Epithelial cell of esophagus (primary cell): ENCODE results near the gene DEXI.
"Not testable (repeated sequence)": the region's sequence is repeated elsewhere in the genome, so short reads cannot be mapped to it uniquely, and the experiment has no call there.

Source experiments
- DNase-seq: peaks from one replicate; pipeline ENCODE4 v3.0.0; 2010; ENCODE audit warnings: low read depth
- H3K4me3 ChIP-seq: 2 replicates; pipeline ENCODE4 v1.5.1; 2011; ENCODE audit warnings: mild to moderate bottlenecking, low read length, control low read depth
- CTCF ChIP-seq: IDR thresholded peaks from 2 replicates; pipeline ENCODE4 v1.5.1; 2011; ENCODE audit warnings: low read depth, mild to moderate bottlenecking, low read length, control low read depth, inconsistent platforms; ENCODE audit not compliant: insufficient read depth; ENCODE audit errors: missing control alignments

The DEXI gene

GRCh38 chr16:10933865-10934264 is 8.4 kb downstream of the DEXI start:
- TF ChIP-seq CTCF = no peak
- H3K4me3 ChIP-seq = no peak overlapping the region
- DNase-seq = no peak

- DNase-seq = no peak
- no peak for TF ChIP-seq CTCF
- H3K4me3 ChIP-seq = no peak overlapping the region
These were observed 9.1 kb downstream of the DEXI start for GRCh38 chr16:10932959-10933710.

GRCh38 chr16:10931977-10932632 is 10.2 kb downstream of the DEXI start:
- no peak for TF ChIP-seq CTCF
- H3K4me3 ChIP-seq = no peak overlapping the region
- DNase-seq = no peak

GRCh38 chr16:10931134-10931533 is 11.1 kb downstream of the DEXI start:
- no peak for TF ChIP-seq CTCF
- no peak for DNase-seq
- no peak overlapping the region for H3K4me3 ChIP-seq

- no peak overlapping the region for H3K4me3 ChIP-seq
- no peak for DNase-seq
- no peak for TF ChIP-seq CTCF
These were observed 11.5 kb downstream of the DEXI start for GRCh38 chr16:10930755-10931093.

GRCh38 chr16:10929853-10930754 is 12.2 kb downstream of the DEXI start:
- no peak overlapping the region for H3K4me3 ChIP-seq
- no peak for DNase-seq

GRCh38 chr16:10929097-10929496 is 13.2 kb downstream of the DEXI start:
- H3K4me3 ChIP-seq, DNase-seq: not testable (repeated sequence)

More at GRCh38 chr16:10929853-10930754, 12.2 kb downstream of the DEXI start:
- TF ChIP-seq CTCF = no peak
